Stimulated activated CD4-positive, alpha-beta T cell treated with anti-CD3 and anti-CD28 coated beads, Interleukin-1b, Interleukin-23, amount 100 ng/mL, for 1 hour (primary cell): ENCODE data around the gene PTPRN2.
"Not testable (repeated sequence)": the region's sequence is repeated elsewhere in the genome, so short reads cannot be mapped to it uniquely, and the experiment has no call there.

Source experiments
- DNase-seq, 2 donors: peaks; one replicate each; pipeline ENCODE4 v3.0.0-alpha.2; 2020; ENCODE audit warnings: low read depth in 2 of 2

The PTPRN2 gene

DNA sequence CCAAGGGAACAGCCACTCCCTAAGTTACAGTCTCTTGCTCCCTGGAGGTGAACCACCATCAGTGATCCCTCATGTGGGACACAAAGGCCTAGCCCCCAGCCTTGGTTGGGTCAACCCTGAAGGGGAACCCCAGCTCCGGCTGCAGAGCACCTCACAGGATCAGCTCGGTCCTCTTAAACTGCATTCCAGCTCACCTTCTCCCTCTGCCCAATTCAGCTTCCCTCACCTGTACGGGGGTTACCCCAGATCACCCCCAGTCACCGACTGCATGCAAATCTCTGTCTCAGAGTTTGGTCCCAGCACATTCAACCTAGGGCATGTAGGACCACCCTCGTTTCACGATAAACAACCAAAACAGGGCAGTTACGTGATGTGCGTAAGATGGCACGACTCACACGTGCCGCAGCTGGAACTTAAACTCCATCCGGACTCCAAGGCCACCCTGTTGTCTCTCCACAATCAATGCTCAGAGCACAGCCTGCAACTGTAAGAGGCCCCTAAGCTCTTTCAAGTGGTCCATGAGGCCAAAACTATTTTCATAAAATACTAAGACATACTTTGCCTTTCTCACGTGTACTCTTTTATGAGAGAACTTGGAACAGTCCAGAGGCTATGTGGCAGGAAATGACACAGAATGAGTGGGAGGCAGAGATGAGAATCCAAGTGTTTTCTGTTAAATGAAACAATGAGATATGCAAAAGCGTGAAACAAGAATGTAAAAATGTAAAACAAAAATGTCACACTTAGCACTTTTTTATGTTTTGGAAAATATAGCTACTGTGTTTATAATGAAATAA lies 285.2 kb downstream of the PTPRN2 start:
- DNase-seq = no peak

GRCh38 chr7:158301207-158301606 lies 286.4 kb downstream of the PTPRN2 start:
- DNase-seq = no peak

GRCh38 chr7:158300427-158300826 lies 287.2 kb downstream of the PTPRN2 start:
- no peak for DNase-seq

- DNase-seq = no peak
Measured at GRCh38 chr7:158299607-158300006, 288.0 kb downstream of the PTPRN2 start.

DNA sequence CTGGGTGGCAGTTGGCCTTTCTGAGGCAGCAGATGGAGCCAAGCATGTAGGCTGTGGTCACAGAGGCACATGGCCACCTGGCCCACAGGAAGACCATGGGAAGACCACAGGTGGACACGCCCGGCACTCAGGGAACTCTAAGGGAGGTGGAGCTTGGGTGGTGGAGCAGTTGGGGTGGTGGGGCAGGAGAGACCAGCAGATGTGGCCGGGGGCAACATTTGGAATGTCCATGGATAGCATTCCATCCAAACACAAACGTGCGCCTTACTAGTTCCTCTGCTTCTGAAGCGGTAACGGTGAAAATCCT lies 290.9 kb downstream of the PTPRN2 start:
- DNase-seq = no peak

DNA sequence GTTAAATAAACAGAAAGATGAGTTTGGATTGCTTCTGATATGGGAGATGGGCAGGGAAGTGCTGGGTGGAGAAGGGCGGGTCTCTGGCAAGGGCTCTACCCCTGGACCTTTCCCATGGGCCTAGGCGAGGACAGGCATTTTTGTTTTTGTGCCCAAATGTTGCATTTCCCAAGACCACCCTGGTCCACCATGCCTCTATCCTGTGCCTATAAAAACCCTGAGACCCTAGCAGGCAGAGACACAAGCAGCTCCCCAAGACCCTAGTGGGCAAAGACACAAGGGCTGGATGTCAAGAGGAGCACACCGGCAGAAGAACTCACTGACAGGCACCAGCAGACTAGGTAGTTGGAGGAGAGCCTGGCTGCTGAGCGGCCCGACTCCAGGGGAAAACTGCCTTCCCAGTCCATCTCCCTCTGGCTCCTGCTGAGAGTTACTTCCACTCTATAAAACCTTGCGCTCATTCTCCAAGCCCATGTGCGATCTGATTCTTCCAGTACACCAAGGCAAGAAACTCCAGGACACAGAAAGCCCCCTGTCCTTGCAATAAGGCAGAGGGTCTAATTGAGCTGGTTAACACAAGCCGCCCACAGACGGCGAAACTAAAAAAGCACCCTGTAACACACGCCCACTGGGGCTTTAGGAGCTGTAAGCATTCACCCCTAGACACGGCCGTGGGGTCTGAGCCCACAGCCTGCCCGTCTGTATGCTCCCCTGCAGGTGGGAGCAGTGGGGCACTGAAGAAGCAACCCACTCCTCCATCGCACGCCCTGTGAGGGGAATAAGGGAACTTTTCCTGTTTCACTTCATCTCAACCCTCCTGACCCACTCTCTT lies 291.4 kb downstream of the PTPRN2 start:
- DNase-seq = no peak

DNA sequence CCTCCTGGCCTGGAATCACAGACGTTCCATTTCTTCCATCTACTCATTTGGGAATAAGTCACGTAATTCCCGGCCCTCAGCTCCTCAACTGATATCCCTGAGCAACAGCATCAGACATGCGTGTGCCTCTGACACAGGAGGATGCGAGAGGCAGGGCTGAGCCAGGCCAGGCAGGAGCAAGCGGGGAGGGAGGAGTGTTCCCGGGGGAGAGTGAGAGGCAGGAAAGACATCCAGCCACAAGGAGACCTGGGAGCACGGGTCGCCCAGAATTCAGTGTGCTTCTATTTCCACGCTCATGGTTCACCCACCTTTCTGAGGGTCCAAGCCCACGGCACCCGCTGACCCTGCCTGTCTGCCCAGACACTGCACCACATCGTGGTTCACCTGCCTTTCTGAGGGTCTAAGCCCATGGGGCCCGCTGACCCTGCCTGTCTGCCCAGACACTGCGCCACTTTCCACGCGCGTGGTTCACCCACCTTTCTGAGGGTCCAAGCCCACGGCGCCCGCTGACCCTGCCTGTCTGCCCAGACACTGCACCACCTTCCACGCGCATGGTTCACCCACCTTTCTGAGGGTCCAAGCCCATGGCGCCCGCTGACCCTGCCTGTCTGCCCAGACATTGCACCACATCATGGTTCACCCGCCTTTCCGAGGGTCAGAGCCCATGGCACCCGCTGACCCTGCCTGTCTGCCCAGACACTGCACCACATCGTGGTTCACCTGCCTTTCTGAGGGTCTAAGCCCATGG lies 293.0 kb downstream of the PTPRN2 start:
- not testable (repeated sequence) for DNase-seq

DNA sequence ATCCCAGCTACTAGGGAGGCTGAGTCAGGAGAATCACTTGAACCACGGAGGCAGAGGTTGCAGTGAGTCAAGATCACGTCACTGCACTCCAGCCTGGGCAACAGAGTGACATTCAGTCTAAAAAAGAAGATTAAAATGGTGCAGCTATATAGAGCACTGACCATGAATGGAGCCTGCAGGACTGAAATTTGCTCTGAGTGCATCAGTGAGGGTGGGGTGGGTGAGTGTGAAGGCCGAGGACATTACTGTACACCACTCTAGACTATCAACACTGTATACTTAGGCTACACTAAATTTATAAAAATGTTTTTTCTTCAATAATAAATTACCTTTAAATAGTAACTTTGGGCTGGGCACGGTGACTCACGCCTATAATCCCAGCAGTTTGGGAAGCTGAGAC lies 294.7 kb downstream of the PTPRN2 start:
- DNase-seq = no peak

- DNase-seq = no peak
Measured at GRCh38 chr7:158291998-158292397, 295.6 kb downstream of the PTPRN2 start.

GRCh38 chr7:158289761-158290523 lies 297.7 kb downstream of the PTPRN2 start:
- DNase-seq = no peak

DNA sequence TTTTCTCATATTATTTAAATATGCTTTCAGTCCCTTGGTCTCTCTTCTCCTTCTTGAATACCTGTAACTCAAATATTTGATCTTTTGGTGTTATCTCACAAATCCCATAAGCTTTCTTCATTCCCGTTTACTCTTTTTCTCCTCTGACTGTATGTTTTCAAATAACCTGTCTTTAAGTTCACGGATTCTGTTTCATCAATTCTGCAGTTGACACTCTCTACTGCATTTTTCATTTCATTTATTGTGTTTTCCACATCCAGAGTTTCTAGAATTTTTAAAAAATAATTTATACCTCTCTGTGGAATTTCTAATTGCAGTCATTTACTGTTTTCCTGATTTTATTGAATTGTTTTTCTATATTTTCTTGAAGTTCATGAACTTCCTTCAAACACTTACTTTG lies 298.4 kb downstream of the PTPRN2 start:
- no peak for DNase-seq

DNA sequence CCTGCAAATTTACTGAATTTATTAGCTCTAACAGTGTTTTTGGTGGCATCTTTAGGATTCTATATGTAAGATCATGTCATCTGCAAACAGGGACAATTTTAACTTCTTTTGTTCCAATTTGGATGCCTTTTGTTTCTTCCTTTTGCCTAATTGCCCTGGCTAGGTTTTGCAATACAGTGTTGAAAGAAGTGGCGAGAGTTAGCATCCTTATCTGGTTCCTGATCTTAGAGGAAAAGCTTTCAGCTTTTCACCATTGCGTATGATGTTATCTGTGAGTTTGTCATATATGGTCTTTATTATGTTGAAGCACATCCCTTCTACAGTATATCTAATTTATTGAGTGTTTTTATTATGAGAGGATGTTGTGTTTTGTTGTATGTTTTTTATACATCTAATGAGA lies 301.4 kb downstream of the PTPRN2 start:
- no peak for DNase-seq

GRCh38 chr7:158285383-158285770 lies 302.2 kb downstream of the PTPRN2 start:
- DNase-seq = no peak

DNA sequence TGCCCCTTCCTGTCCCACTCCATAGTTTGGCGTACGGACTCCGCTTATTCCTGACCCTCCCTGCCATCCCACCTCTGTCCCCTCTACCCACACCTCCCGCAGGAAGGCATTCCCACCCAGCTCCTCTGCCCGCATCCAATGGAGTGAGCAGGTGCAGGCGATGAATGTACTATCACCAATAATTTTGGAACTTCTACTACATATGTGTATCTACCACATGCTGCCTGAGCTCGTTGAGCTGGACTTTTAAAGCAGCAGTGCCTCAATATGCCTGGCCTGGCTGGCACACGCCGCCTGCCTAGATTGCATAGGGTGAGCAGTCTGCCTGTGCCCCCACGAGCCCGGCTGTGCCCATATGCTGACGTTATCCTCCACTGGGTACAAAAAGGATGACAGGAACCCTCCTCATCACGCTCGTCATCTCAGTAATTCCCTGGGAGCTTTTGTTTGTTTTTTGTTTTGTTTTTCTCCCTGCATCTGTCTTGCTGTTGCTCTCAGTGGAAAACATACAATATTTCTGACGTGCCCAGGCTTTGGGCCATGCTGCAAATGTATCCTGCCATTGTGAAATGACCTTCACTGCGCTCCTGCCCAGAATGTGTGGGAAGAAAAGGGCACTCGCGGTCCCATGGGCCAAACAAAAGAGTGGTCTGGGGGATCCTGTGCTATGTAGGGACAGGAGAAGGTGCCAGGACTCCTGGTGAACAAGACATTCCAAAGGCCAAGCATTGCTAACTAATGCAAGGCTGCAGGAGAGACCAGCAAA lies 302.8 kb downstream of the PTPRN2 start:
- no peak for DNase-seq

DNA sequence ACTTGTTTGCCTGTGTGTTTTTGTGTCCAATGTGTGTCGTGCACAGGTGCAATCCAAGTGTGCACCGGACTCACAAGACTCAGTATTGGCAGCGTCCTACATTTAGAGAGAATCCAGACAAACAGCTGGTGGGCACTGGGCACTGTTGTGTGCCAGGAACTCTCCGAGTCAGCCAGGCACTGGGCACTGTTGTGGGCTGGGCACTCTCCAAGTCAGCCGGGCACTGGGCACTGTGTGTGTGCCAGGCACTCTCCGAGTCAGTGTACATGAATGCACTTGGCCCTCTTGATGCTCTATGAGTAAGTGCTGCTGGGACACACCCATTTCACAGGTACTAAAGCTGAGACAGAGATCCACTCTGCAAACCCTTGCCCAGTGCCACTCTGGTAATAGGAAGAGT lies 303.5 kb downstream of the PTPRN2 start:
- DNase-seq = no peak

DNA sequence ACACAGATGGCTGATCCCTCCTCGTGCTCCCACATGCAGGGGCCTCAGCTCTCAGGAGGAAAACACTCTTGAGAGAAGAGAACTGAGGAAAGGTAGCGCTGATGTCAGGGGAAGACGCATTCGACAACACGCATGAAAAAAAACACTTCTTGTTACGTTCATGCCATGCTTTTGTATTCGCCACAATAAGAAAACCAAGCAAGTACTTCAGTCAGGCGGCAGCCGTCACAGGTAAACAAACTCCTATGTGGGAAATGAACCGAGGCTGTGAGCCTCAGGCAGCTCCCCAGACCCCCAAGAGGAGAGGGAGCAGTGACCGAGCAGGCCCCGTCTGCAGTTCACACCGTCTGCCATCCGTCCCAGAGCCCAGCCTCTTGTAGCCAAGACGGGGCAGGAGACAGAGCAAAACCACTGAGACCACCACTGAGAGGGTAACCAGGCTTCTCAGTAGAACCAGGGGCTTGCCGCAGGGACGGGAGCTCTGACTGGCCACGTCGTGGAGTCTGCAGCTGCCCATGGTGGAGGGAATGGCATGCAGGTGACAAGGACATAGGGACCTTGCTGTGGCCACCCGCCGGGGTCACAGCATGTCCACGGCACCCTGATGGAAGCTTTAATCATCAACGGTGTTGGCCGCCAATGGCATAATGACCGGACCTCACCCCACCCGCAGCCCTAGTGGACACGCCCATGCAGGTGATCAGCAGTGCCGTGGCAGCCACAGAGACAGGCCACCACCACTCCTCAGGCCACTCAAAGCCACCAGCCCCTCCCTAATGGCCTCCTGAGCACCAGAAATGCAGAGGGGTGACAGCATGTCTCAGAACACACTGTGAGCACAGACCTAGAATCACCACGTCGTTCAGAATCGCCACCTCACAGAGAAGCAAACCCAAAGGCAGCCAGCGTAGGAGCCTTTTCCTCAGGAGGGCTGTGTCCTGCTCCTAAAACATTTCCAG lies 304.3 kb downstream of the PTPRN2 start:
- DNase-seq = no peak

- DNase-seq = no peak
Measured at GRCh38 chr7:158282461-158283001, 305.1 kb downstream of the PTPRN2 start.

DNA sequence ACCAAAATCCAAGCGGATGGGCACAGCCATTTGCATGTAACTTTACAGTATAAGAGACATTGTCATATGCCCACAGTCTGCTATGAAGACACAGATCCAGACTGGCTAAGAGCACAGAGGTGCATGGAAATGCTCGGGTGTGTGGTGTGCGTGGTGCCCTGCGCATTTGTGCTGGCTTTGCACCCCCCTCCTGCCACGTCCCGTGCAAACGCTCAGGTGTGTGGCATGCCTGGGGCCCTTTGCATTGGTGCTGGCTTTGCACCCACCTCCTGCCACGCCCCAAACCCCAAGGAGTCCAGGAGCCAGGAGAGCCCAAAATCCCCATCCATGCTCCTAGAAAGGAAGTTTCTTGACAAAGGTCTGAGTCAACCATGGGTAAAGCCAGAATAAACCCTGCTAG lies 306.2 kb downstream of the PTPRN2 start:
- DNase-seq = no peak

- DNase-seq = no peak
Measured at GRCh38 chr7:158280448-158281144, 307.0 kb downstream of the PTPRN2 start.
